GM13976 (cell line): ENCODE measurements around the gene FADS1.
A peak's percentile ranks its signal among the peaks of the same experiment; 100 is the strongest.

Experiments
- DNase-seq: peaks from one replicate; pipeline ENCODE4 v3.0.0; 2012; ENCODE audit warnings: low spot score
- CTCF ChIP-seq: IDR thresholded peaks from 2 replicates; pipeline ENCODE4 v1.5.1; 2012; ENCODE audit warnings: borderline replicate concordance, mild to moderate bottlenecking; ENCODE audit not compliant: insufficient read depth; ENCODE audit errors: extremely low read depth, missing control alignments, control extremely low read depth
- in situ Hi-C: fragments of 300-500 bp; cut with MboI; formaldehyde crosslinking; loops from one replicate; pipeline ENCODE4 v1.12.0; 2022; ENCODE audit warnings: low sequenced_read_pairs, mixed read lengths, inconsistent platforms; ENCODE audit not compliant: unreplicated experiment

FADS1 gene

GRCh38 chr11:61837411-61838005 lies 20.7 kb upstream of the FADS1 start:
- TF ChIP-seq CTCF: no peak
- no peak for DNase-seq
- in situ Hi-C loops: no loop called here

- TF ChIP-seq CTCF: no peak
- DNase-seq: no peak
- in situ Hi-C loops: no loop called here
These were observed 19.4 kb upstream of the FADS1 start for GRCh38 chr11:61836193-61836592.

DNA sequence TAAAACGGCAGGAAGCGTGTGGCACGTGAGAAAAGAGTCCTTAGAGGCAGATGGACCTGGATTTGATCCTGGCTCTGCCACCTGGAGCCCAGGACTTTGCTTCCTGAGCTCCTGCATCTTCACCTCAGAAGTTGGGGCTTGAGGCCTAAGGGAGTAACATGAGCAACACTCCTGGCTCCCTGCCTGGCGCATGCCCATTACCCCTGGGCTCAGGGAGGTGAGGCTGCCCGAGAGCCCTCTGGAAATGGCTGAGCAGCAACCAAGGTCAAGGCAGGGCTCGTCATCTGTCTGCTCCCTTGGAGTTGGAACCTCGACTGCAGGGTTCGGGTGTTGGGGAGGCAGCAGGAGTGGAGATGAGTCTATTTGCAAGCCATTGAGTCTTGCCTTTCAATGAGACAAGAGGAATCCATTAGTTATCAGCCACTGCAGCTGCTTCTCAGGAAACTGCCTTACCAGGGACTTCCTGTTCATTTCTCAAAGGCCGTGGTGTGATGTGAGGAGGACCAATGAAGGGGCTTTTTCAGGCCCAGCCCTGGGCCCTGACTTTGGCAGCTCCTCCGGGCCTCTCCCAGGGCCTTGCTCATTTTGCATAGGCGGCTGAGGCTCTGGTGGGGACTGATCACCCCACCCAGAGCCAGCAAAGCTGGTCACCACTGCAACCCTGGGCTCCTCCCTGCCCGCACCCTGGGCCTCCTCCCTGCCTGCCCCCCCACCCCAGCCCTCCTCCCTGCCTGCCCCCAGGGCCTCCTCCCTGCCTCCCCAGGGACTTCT lies 17.7 kb upstream of the FADS1 start:
- in situ Hi-C loops: no loop called here
- no peak for TF ChIP-seq CTCF
- peak; percentile 92 for DNase-seq

DNA sequence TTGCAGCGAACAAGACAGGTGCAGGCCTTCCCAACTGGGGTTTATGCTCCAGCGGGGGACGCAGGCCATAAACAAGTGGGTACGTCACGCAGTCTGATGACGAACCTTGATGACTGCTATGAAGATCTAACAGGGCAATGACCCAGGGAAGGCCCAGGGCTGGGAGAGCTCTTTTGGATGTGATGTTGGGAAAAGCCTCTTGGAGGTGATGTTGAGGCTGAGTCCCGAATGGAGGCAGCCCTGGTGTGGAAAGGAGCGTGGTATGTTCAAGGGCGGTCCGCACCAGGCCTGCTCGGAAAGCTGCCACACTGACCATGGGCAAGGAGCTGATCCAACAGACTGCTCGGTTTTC lies 17.1 kb upstream of the FADS1 start:
- no peak for DNase-seq
- in situ Hi-C loops: no loop called here
- TF ChIP-seq CTCF: no peak

DNA sequence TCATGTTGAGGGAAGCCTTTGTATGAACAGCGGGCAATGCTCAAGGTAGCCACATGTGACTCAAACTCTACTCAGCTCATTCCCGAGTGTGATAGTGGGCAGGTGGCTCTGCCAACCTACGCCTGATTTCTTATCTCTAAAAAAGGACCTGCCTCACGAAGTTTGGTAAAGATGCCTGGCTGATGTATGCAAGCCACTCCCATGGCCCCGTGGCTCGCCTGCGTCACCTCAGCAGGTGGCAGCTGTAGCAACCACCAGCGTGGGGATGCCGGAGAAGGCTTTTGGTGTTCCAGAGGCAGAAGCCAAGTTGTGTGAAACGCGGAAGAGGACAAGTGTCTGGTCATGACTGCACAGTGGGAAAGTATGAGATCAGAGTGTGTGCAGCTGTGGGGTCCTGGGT lies 16.7 kb upstream of the FADS1 start:
- no peak for TF ChIP-seq CTCF
- in situ Hi-C loops: no loop called here
- DNase-seq: no peak

GRCh38 chr11:61832754-61833153 lies 16.0 kb upstream of the FADS1 start:
- in situ Hi-C loops: no loop called here
- DNase-seq: no peak
- no peak for TF ChIP-seq CTCF
